HG03025 (cell line): Measurements from ENCODE around the gene FBXW9.
"Not testable (repeated sequence)": the region's sequence is repeated elsewhere in the genome, so short reads cannot be mapped to it uniquely, and the experiment has no call there.

ENCODE experiments used
- ATAC-seq: cut with Tn5 transposase; IDR thresholded peaks from one replicate; pipeline ENCODE4 v1.9.1; 2021; ENCODE audit warnings: mild to moderate bottlenecking, moderate library complexity; ENCODE audit not compliant: unreplicated experiment, low FRiP score

FBXW9 gene

GRCh38 chr19:12660980-12661379 is 35.5 kb downstream of the FBXW9 start:
- ATAC-seq: no peak

GRCh38 chr19:12657966-12658365 is 38.5 kb downstream of the FBXW9 start:
- ATAC-seq: no peak

GRCh38 chr19:12656899-12657571 is 39.4 kb downstream of the FBXW9 start:
- ATAC-seq: no peak

GRCh38 chr19:12655546-12655945 is 40.9 kb downstream of the FBXW9 start:
- ATAC-seq: no peak

- ATAC-seq: no peak
These were observed 44.2 kb downstream of the FBXW9 start for GRCh38 chr19:12652219-12652618.

GRCh38 chr19:12649941-12650340 is 46.5 kb downstream of the FBXW9 start:
- no peak for ATAC-seq

GRCh38 chr19:12648088-12648487 is 48.3 kb downstream of the FBXW9 start:
- no peak for ATAC-seq

- no peak for ATAC-seq
These were observed 48.9 kb downstream of the FBXW9 start for GRCh38 chr19:12647490-12648071.

- no peak for ATAC-seq
These were observed 49.4 kb downstream of the FBXW9 start for GRCh38 chr19:12647047-12647446.

GRCh38 chr19:12646551-12646950 is 49.9 kb downstream of the FBXW9 start:
- no peak for ATAC-seq

GRCh38 chr19:12643716-12644115 is 52.7 kb downstream of the FBXW9 start:
- ATAC-seq: not testable (repeated sequence)

- ATAC-seq: no peak
These were observed 53.9 kb downstream of the FBXW9 start for GRCh38 chr19:12642506-12642905.

- no peak for ATAC-seq
These were observed 55.0 kb downstream of the FBXW9 start for GRCh38 chr19:12641456-12641855.

- ATAC-seq: no peak
These were observed 56.4 kb downstream of the FBXW9 start for GRCh38 chr19:12639901-12640613.
